Stimulated activated CD8-positive, alpha-beta memory T cell treated with anti-CD3 and anti-CD28 coated beads, Interleukin-4, amount 100 ng/mL, for 4 hours (primary cell): ENCODE results near the gene HRK.
A peak's percentile ranks its signal among the peaks of the same experiment; 100 is the strongest.

ENCODE experiments used
- DNase-seq, 2 donors: peaks; one replicate each; pipeline ENCODE4 v3.0.0-alpha.2; 2020; ENCODE audit warnings: low read depth in 2 of 2, low spot score in 1 of 2

Gene HRK

GRCh38 chr12:116881325-116881876, at the start of gene HRK:
Gene HRK, minus strand, starts transcription at chr12:116881441. Its CDS starts 134 bp downstream, at chr12:116881307.
- DNase-seq: no peak

- no peak for DNase-seq
Measured at GRCh38 chr12:116929885-116930284, 48.6 kb upstream of the HRK start.

GRCh38 chr12:116928504-116928903, 47.3 kb upstream of the HRK start:
- no peak for DNase-seq

GRCh38 chr12:116927244-116927940, 46.2 kb upstream of the HRK start:
- DNase-seq: no peak

GRCh38 chr12:116926283-116927243, 45.3 kb upstream of the HRK start:
- no peak for DNase-seq

GRCh38 chr12:116924558-116925453, 43.6 kb upstream of the HRK start:
- DNase-seq: no peak

- no peak for DNase-seq
Measured at GRCh38 chr12:116922194-116922897, 41.1 kb upstream of the HRK start.

GRCh38 chr12:116920939-116921338, 39.7 kb upstream of the HRK start:
- no peak for DNase-seq

GRCh38 chr12:116919706-116920485, 38.7 kb upstream of the HRK start:
- no peak for DNase-seq

GRCh38 chr12:116919247-116919661, 38.0 kb upstream of the HRK start:
- no peak for DNase-seq

- DNase-seq: no peak
Measured at GRCh38 chr12:116918464-116918863, 37.2 kb upstream of the HRK start.

GRCh38 chr12:116916714-116917114, 35.5 kb upstream of the HRK start:
- DNase-seq: peak in 1 of 2 donors; percentile 56

GRCh38 chr12:116916122-116916521, 34.9 kb upstream of the HRK start:
- no peak for DNase-seq

- no peak for DNase-seq
Measured at GRCh38 chr12:116915326-116915725, 34.1 kb upstream of the HRK start.

- DNase-seq: peak; percentile 32 to 34
Measured at GRCh38 chr12:116910645-116911451, 29.6 kb upstream of the HRK start, which contains the start of gene FBXW8. Gene FBXW8, plus strand, starts transcription at chr12:116910950. Its CDS starts 88 bp downstream, at chr12:116911038.

- no peak for DNase-seq
Measured at GRCh38 chr12:116910280-116910644, 29.0 kb upstream of the HRK start.

- DNase-seq: no peak
Measured at GRCh38 chr12:116906285-116906684, 25.0 kb upstream of the HRK start.

- DNase-seq: no peak
Measured at GRCh38 chr12:116903818-116904217, 22.6 kb upstream of the HRK start.

- DNase-seq: no peak
Measured at GRCh38 chr12:116901612-116902011, 20.4 kb upstream of the HRK start.
